ENCODE results near the gene ZC3H14.

Gene ZC3H14

GRCh38 chr14:88584451-88584850 lies 21.6 kb downstream of the ZC3H14 start:
- H3K27me3 ChIP-seq (ENCODE audit: control insufficient read depth, insufficient read depth, low read length) = no peaks in the 10 kb centered on the region
- no peaks in the 10 kb centered on the region for H3K4me1 ChIP-seq (ENCODE audit: control insufficient read depth, insufficient read depth, low read length)
- H3K9me3 ChIP-seq (ENCODE audit: control insufficient read depth, insufficient read depth, low read length) = no peaks in the 10 kb centered on the region
- no peak overlapping the region for H3K9ac ChIP-seq (ENCODE audit: low read depth, low read length)
- no peak overlapping the region for H3K27ac ChIP-seq (ENCODE audit: low read depth, low read length)
- H3K36me3 ChIP-seq (ENCODE audit: control insufficient read depth, insufficient read depth, low read length) = peaks cover 96% of the 10 kb centered on the region
- no peak overlapping the region for H3K4me3 ChIP-seq (ENCODE audit: low read depth, low read length)

- Histone ChIP-seq H3K4me1 (ENCODE audit: control insufficient read depth, insufficient read depth, low read length) (no peaks in the 10 kb centered on the region), H3K27ac (ENCODE audit: low read depth, low read length) (no peak overlapping the region), H3K36me3 (ENCODE audit: control insufficient read depth, insufficient read depth, low read length) (peaks cover 87% of the 10 kb centered on the region), H3K27me3 (ENCODE audit: control insufficient read depth, insufficient read depth, low read length) (no peaks in the 10 kb centered on the region), H3K9me3 (ENCODE audit: control insufficient read depth, insufficient read depth, low read length) (no peaks in the 10 kb centered on the region), H3K9ac (ENCODE audit: low read depth, low read length) (no peak overlapping the region), H3K4me3 (ENCODE audit: low read depth, low read length) (no peak overlapping the region)
These were observed 25.2 kb downstream of the ZC3H14 start for GRCh38 chr14:88588081-88588480.

GRCh38 chr14:88590173-88590572 lies 27.3 kb downstream of the ZC3H14 start:
- H3K4me1 ChIP-seq (ENCODE audit: control insufficient read depth, insufficient read depth, low read length) = no peaks in the 10 kb centered on the region
- no peak overlapping the region for H3K9ac ChIP-seq (ENCODE audit: low read depth, low read length)
- no peaks in the 10 kb centered on the region for H3K9me3 ChIP-seq (ENCODE audit: control insufficient read depth, insufficient read depth, low read length)
- H3K27ac ChIP-seq (ENCODE audit: low read depth, low read length) = no peak overlapping the region
- H3K36me3 ChIP-seq (ENCODE audit: control insufficient read depth, insufficient read depth, low read length) = peaks cover 86% of the 10 kb centered on the region
- no peaks in the 10 kb centered on the region for H3K27me3 ChIP-seq (ENCODE audit: control insufficient read depth, insufficient read depth, low read length)
- H3K4me3 ChIP-seq (ENCODE audit: low read depth, low read length) = no peak overlapping the region

- no peaks in the 10 kb centered on the region for H3K4me1 ChIP-seq (ENCODE audit: control insufficient read depth, insufficient read depth, low read length)
- H3K27ac ChIP-seq (ENCODE audit: low read depth, low read length) = no peak overlapping the region
- H3K4me3 ChIP-seq (ENCODE audit: low read depth, low read length) = no peak overlapping the region
- peaks cover 87% of the 10 kb centered on the region for H3K36me3 ChIP-seq (ENCODE audit: control insufficient read depth, insufficient read depth, low read length)
- no peaks in the 10 kb centered on the region for H3K27me3 ChIP-seq (ENCODE audit: control insufficient read depth, insufficient read depth, low read length)
- no peak overlapping the region for H3K9ac ChIP-seq (ENCODE audit: low read depth, low read length)
- no peaks in the 10 kb centered on the region for H3K9me3 ChIP-seq (ENCODE audit: control insufficient read depth, insufficient read depth, low read length)
These were observed 29.2 kb downstream of the ZC3H14 start for GRCh38 chr14:88592031-88592430.

GRCh38 chr14:88597038-88597437 lies 34.2 kb downstream of the ZC3H14 start:
- Histone ChIP-seq H3K9ac (ENCODE audit: low read depth, low read length) (no peak overlapping the region), H3K4me1 (ENCODE audit: control insufficient read depth, insufficient read depth, low read length) (no peaks in the 10 kb centered on the region), H3K27ac (ENCODE audit: low read depth, low read length) (no peak overlapping the region), H3K36me3 (ENCODE audit: control insufficient read depth, insufficient read depth, low read length) (peaks cover 90% of the 10 kb centered on the region), H3K27me3 (ENCODE audit: control insufficient read depth, insufficient read depth, low read length) (no peaks in the 10 kb centered on the region), H3K9me3 (ENCODE audit: control insufficient read depth, insufficient read depth, low read length) (no peaks in the 10 kb centered on the region), H3K4me3 (ENCODE audit: low read depth, low read length) (no peak overlapping the region)

GRCh38 chr14:88597601-88598000 lies 34.8 kb downstream of the ZC3H14 start:
- no peaks in the 10 kb centered on the region for H3K4me1 ChIP-seq (ENCODE audit: control insufficient read depth, insufficient read depth, low read length)
- no peaks in the 10 kb centered on the region for H3K27me3 ChIP-seq (ENCODE audit: control insufficient read depth, insufficient read depth, low read length)
- H3K36me3 ChIP-seq (ENCODE audit: control insufficient read depth, insufficient read depth, low read length) = peaks cover 93% of the 10 kb centered on the region
- H3K27ac ChIP-seq (ENCODE audit: low read depth, low read length) = no peak overlapping the region
- no peaks in the 10 kb centered on the region for H3K9me3 ChIP-seq (ENCODE audit: control insufficient read depth, insufficient read depth, low read length)
- H3K4me3 ChIP-seq (ENCODE audit: low read depth, low read length) = no peak overlapping the region
- no peak overlapping the region for H3K9ac ChIP-seq (ENCODE audit: low read depth, low read length)

GRCh38 chr14:88598097-88598675 lies 35.3 kb downstream of the ZC3H14 start:
- Histone ChIP-seq H3K4me1 (ENCODE audit: control insufficient read depth, insufficient read depth, low read length) (no peaks in the 10 kb centered on the region), H3K4me3 (ENCODE audit: low read depth, low read length) (no peak overlapping the region), H3K9ac (ENCODE audit: low read depth, low read length) (no peak overlapping the region), H3K36me3 (ENCODE audit: control insufficient read depth, insufficient read depth, low read length) (peaks cover 98% of the 10 kb centered on the region), H3K9me3 (ENCODE audit: control insufficient read depth, insufficient read depth, low read length) (no peaks in the 10 kb centered on the region), H3K27ac (ENCODE audit: low read depth, low read length) (no peak overlapping the region), H3K27me3 (ENCODE audit: control insufficient read depth, insufficient read depth, low read length) (no peaks in the 10 kb centered on the region)

- Histone ChIP-seq H3K27ac (ENCODE audit: low read depth, low read length) (no peak overlapping the region), H3K9me3 (ENCODE audit: control insufficient read depth, insufficient read depth, low read length) (no peaks in the 10 kb centered on the region), H3K27me3 (ENCODE audit: control insufficient read depth, insufficient read depth, low read length) (no peaks in the 10 kb centered on the region), H3K9ac (ENCODE audit: low read depth, low read length) (no peak overlapping the region), H3K4me3 (ENCODE audit: low read depth, low read length) (no peak overlapping the region), H3K4me1 (ENCODE audit: control insufficient read depth, insufficient read depth, low read length) (no peaks in the 10 kb centered on the region), H3K36me3 (ENCODE audit: control insufficient read depth, insufficient read depth, low read length) (peaks cover 99% of the 10 kb centered on the region)
These were observed 36.5 kb downstream of the ZC3H14 start for GRCh38 chr14:88599326-88599725.

GRCh38 chr14:88599761-88600439 lies 37.1 kb downstream of the ZC3H14 start:
- Histone ChIP-seq H3K4me3 (ENCODE audit: low read depth, low read length) (no peak overlapping the region), H3K27ac (ENCODE audit: low read depth, low read length) (no peak overlapping the region), H3K9me3 (ENCODE audit: control insufficient read depth, insufficient read depth, low read length) (no peaks in the 10 kb centered on the region), H3K36me3 (ENCODE audit: control insufficient read depth, insufficient read depth, low read length) (peaks cover 99% of the 10 kb centered on the region), H3K4me1 (ENCODE audit: control insufficient read depth, insufficient read depth, low read length) (no peaks in the 10 kb centered on the region), H3K27me3 (ENCODE audit: control insufficient read depth, insufficient read depth, low read length) (no peaks in the 10 kb centered on the region), H3K9ac (ENCODE audit: low read depth, low read length) (no peak overlapping the region)

- H3K27ac ChIP-seq (ENCODE audit: low read depth, low read length) = no peak overlapping the region
- no peak overlapping the region for H3K9ac ChIP-seq (ENCODE audit: low read depth, low read length)
- no peak overlapping the region for H3K4me3 ChIP-seq (ENCODE audit: low read depth, low read length)
- no peaks in the 10 kb centered on the region for H3K27me3 ChIP-seq (ENCODE audit: control insufficient read depth, insufficient read depth, low read length)
- peaks cover 100% of the 10 kb centered on the region for H3K36me3 ChIP-seq (ENCODE audit: control insufficient read depth, insufficient read depth, low read length)
- H3K4me1 ChIP-seq (ENCODE audit: control insufficient read depth, insufficient read depth, low read length) = no peaks in the 10 kb centered on the region
- no peaks in the 10 kb centered on the region for H3K9me3 ChIP-seq (ENCODE audit: control insufficient read depth, insufficient read depth, low read length)
These were observed 41.4 kb downstream of the ZC3H14 start for GRCh38 chr14:88604212-88604611.

GRCh38 chr14:88605594-88605993 lies 42.8 kb downstream of the ZC3H14 start:
- H3K9me3 ChIP-seq (ENCODE audit: control insufficient read depth, insufficient read depth, low read length) = no peaks in the 10 kb centered on the region
- H3K4me1 ChIP-seq (ENCODE audit: control insufficient read depth, insufficient read depth, low read length) = no peaks in the 10 kb centered on the region
- H3K9ac ChIP-seq (ENCODE audit: low read depth, low read length) = no peak overlapping the region
- peaks cover 100% of the 10 kb centered on the region for H3K36me3 ChIP-seq (ENCODE audit: control insufficient read depth, insufficient read depth, low read length)
- no peaks in the 10 kb centered on the region for H3K27me3 ChIP-seq (ENCODE audit: control insufficient read depth, insufficient read depth, low read length)
- H3K27ac ChIP-seq (ENCODE audit: low read depth, low read length) = no peak overlapping the region
- H3K4me3 ChIP-seq (ENCODE audit: low read depth, low read length) = no peak overlapping the region
